Measurements from ENCODE around the gene RAB27A. TPM values are rescaled to one million over a fixed set of nuclear protein-coding genes. Genes with fewer than 3 reads are reported as not detected.

RAB27A gene
- total and polyA plus RNA-seq, 2 of the 8 experiments (the other 6 are each of a cell fraction or from before 2014, with no cell fraction given): 2.3 to 6.5 TPM

DNA sequence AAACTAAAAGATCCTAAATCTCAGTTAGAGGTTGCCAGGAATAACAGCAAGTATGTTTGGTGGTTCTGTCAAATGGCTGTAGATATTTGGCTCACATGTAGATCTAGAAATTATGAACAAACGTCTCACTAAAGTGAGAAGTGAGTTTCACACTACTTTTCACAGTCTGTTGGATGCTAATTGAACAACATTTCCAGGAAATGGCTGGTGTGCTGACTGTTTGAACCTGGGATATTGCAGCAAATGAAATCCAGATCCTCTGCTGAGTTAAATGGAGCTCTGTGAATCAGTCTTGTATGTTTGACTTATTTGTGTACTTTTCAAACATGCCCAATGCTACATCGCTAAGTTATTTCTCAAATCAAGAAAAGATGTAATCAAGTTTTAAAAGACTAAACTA is 71.6 kb downstream of the RAB27A start (continued):
- TF ChIP-seq SP1 (IDR thresholded peaks at IDR 0.05; ENCODE audit: low read depth, low read length) (no peak), TAF7 (optimal IDR thresholded peaks at IDR 0.05; ENCODE audit: borderline replicate concordance, low read depth, low read length) (no peak)
